IMR-90 (cell line): ENCODE results near the gene TAF8. TPM values are rescaled to one million over a fixed set of nuclear protein-coding genes. Genes with fewer than 3 reads are reported as not detected.

Experiments
- ATAC-seq: fragments of 200-7000 bp; cut with Tn5 transposase; 2 replicates; pipeline ENCODE4 v1.9.1; 2020; ENCODE audit warnings: low read depth, mild to moderate bottlenecking, moderate library complexity
- BruUV-seq: library from RNA; stranded (reverse); fragments of 400-500 nt; replicated peaks from 2 replicates; lab custom pipeline; 2021; lab: Mats Ljungman, UMichigan
- CTCF ChIA-PET: fragments of 300-600 bp; formaldehyde crosslinking; extraction: SDS; loops from one replicate; lab custom pipeline; 2021; ENCODE audit warnings: antibody characterized with exemption; lab: Yijun Ruan, JAX
- POLR2A ChIA-PET: fragments of 300-600 bp; sonication (Branson Sonifier 250); formaldehyde crosslinking; loops from one replicate; lab custom pipeline; 2022; ENCODE audit warnings: antibody characterized with exemption; ENCODE audit not compliant: unreplicated experiment; lab: Charles Lee
- DNase-seq: peaks from one replicate; pipeline ENCODE4 v3.0.0; 2013
- H2AFZ ChIP-seq: replicated peaks from 2 replicates; pipeline ENCODE3; 2013; ENCODE audit warnings: low read length, mild to moderate bottlenecking; ENCODE audit not compliant: poor library complexity
- H2AK5ac ChIP-seq: 2 replicates; pipeline ENCODE4 v1.6.1; 2013; ENCODE audit warnings: low read depth, low read length, inconsistent platforms
- H2AK9ac ChIP-seq: replicated peaks from 2 replicates; pipeline ENCODE3; 2013; ENCODE audit warnings: mild to moderate bottlenecking, low read depth, low read length, moderate library complexity; ENCODE audit not compliant: poor library complexity
- H2BK120ac ChIP-seq: 2 replicates; pipeline ENCODE4 v1.6.1; 2013; ENCODE audit warnings: low read depth, low read length, inconsistent platforms
- H2BK15ac ChIP-seq: 3 replicates; pipeline ENCODE4 v1.6.1; 2013; ENCODE audit warnings: low read depth, low read length, inconsistent platforms
- H2BK20ac ChIP-seq: 2 replicates; pipeline ENCODE4 v1.6.1; 2013; ENCODE audit warnings: low read depth, mild to moderate bottlenecking, inconsistent platforms, low read length, moderate library complexity
- H2BK5ac ChIP-seq: 2 replicates; pipeline ENCODE4 v1.6.1; 2013; ENCODE audit warnings: mild to moderate bottlenecking, low read depth, low read length, inconsistent platforms; ENCODE audit not compliant: poor library complexity, severe bottlenecking
- H3K14ac ChIP-seq: replicated peaks from 2 replicates; pipeline ENCODE4 v1.6.1; 2013; ENCODE audit warnings: low read depth, low read length, inconsistent platforms
- H3K18ac ChIP-seq: 2 replicates; pipeline ENCODE4 v1.6.1; 2013; ENCODE audit warnings: low read depth, low read length, control low read depth
- H3K23ac ChIP-seq: 2 replicates; pipeline ENCODE4 v1.6.1; 2013; ENCODE audit warnings: low read depth, low read length, inconsistent platforms
- H3K27ac ChIP-seq: 2 replicates; pipeline ENCODE4 v1.5.1; 2013; ENCODE audit warnings: mild to moderate bottlenecking, control low read depth, low read length; ENCODE audit not compliant: insufficient read depth
- H3K27me3 ChIP-seq: 2 replicates; pipeline ENCODE4 v1.6.1; 2013; ENCODE audit warnings: low read length; ENCODE audit not compliant: control insufficient read depth, insufficient read depth
- H3K36me3 ChIP-seq: 2 replicates; pipeline ENCODE4 v1.6.1; 2013; ENCODE audit warnings: low read length, mixed read lengths; ENCODE audit not compliant: control insufficient read depth, insufficient read depth
- H3K4ac ChIP-seq: 2 replicates; pipeline ENCODE4 v1.6.1; 2013; ENCODE audit warnings: low read depth, low read length, inconsistent platforms
- H3K4me1 ChIP-seq: 2 replicates; pipeline ENCODE4 v1.6.1; 2013; ENCODE audit warnings: low read length, mixed read lengths; ENCODE audit not compliant: control insufficient read depth, insufficient read depth
- H3K4me2 ChIP-seq: 2 replicates; pipeline ENCODE4 v1.6.1; 2013; ENCODE audit warnings: low read depth, mild to moderate bottlenecking, control low read depth, low read length, moderate library complexity
- H3K4me3 ChIP-seq: 2 replicates; pipeline ENCODE4 v1.5.1; 2013; ENCODE audit warnings: low read depth, mild to moderate bottlenecking, control low read depth, low read length, moderate library complexity; ENCODE audit not compliant: insufficient read depth
- H3K56ac ChIP-seq: 2 replicates; pipeline ENCODE4 v1.6.1; 2013; ENCODE audit warnings: low read length, inconsistent platforms; ENCODE audit not compliant: insufficient read depth; ENCODE audit errors: extremely low read depth
- H3K79me1 ChIP-seq, 2 experiments: 2 replicates each; pipeline ENCODE4 v1.6.1; 2013; ENCODE audit warnings: low read length in 2 of 2, inconsistent platforms in 1 of 2, low read depth in 1 of 2
- H3K9ac ChIP-seq: 2 replicates; pipeline ENCODE4 v1.6.1; 2013; ENCODE audit warnings: low read depth, low read length, control low read depth
- H3K9me1 ChIP-seq: 2 replicates; pipeline ENCODE4 v1.6.1; 2013; ENCODE audit warnings: low read length, inconsistent platforms; ENCODE audit not compliant: insufficient read depth
- H3K9me3 ChIP-seq: 2 replicates; pipeline ENCODE4 v1.6.1; 2013; ENCODE audit warnings: low read length; ENCODE audit not compliant: control insufficient read depth, insufficient read depth
- H4K20me1 ChIP-seq: 2 replicates; pipeline ENCODE4 v1.6.1; 2013; ENCODE audit warnings: low read length, inconsistent platforms; ENCODE audit not compliant: insufficient read depth
- H4K5ac ChIP-seq: 2 replicates; pipeline ENCODE4 v1.6.1; 2013; ENCODE audit warnings: mild to moderate bottlenecking, low read depth, low read length, control low read depth
- H4K8ac ChIP-seq, 2 experiments: 2 replicates each; pipeline ENCODE4 v1.6.1; 2013; ENCODE audit warnings: low read depth in 2 of 2, low read length in 2 of 2, control low read depth in 1 of 2, inconsistent platforms in 1 of 2
- H4K91ac ChIP-seq: 2 replicates; pipeline ENCODE4 v1.6.1; 2013; ENCODE audit warnings: low read depth, low read length, inconsistent platforms; ENCODE audit not compliant: insufficient read depth
- BHLHE40 ChIP-seq: fragments of 150-350 bp; IDR thresholded peaks from 2 replicates; pipeline ENCODE4 v1.6.1; 2016; ENCODE audit warnings: mild to moderate bottlenecking, low read depth, low read length
- CEBPB ChIP-seq: IDR thresholded peaks from 2 replicates; pipeline ENCODE4 v1.6.1; 2012; ENCODE audit warnings: low read depth, low read length, improper control_type of control experiment
- CHD1 ChIP-seq: IDR thresholded peaks from 2 replicates; pipeline ENCODE4 v1.6.1; 2012; ENCODE audit warnings: low read depth, low read length, improper control_type of control experiment
- CTCF ChIP-seq: conservative IDR thresholded peaks from 2 replicates; pipeline ENCODE4 v1.5.1; 2012; ENCODE audit warnings: mild to moderate bottlenecking, low read depth, low read length, improper control_type of control experiment
- ELK1 ChIP-seq: fragments of 150-350 bp; IDR thresholded peaks from 2 replicates; pipeline ENCODE4 v1.6.1; 2016; ENCODE audit warnings: low read depth, mild to moderate bottlenecking, low read length, moderate library complexity, borderline replicate concordance
- FOS ChIP-seq: fragments of 150-350 bp; IDR thresholded peaks from 2 replicates; pipeline ENCODE4 v1.6.1; 2016; ENCODE audit warnings: low read depth, low read length
- MAFK ChIP-seq: IDR thresholded peaks from 2 replicates; pipeline ENCODE4 v1.6.1; 2012; ENCODE audit warnings: low read depth, low read length, improper control_type of control experiment
- MAZ ChIP-seq: IDR thresholded peaks from 2 replicates; pipeline ENCODE4 v1.6.1; 2012; ENCODE audit warnings: low read depth, mild to moderate bottlenecking, low read length, improper control_type of control experiment, moderate library complexity, borderline replicate concordance
- MXI1 ChIP-seq: IDR thresholded peaks from 2 replicates; pipeline ENCODE4 v1.6.1; 2012; ENCODE audit warnings: low read depth, mild to moderate bottlenecking, low read length, moderate library complexity, borderline replicate concordance
- NFE2L2 ChIP-seq: fragments of 150-350 bp; IDR thresholded peaks from 2 replicates; pipeline ENCODE4 v1.6.1; 2016; ENCODE audit warnings: low read depth, mild to moderate bottlenecking, low read length
- POLR2A ChIP-seq: IDR thresholded peaks from 2 replicates; pipeline ENCODE4 v1.6.1; 2012; ENCODE audit warnings: mild to moderate bottlenecking, low read depth, low read length
- RAD21 ChIP-seq: IDR thresholded peaks from 2 replicates; pipeline ENCODE4 v1.6.1; 2012; ENCODE audit warnings: low read length, improper control_type of control experiment
- RCOR1 ChIP-seq: IDR thresholded peaks from 2 replicates; pipeline ENCODE4 v1.6.1; 2012; ENCODE audit warnings: mild to moderate bottlenecking, low read length, improper control_type of control experiment; ENCODE audit not compliant: insufficient replicate concordance
- RFX5 ChIP-seq: IDR thresholded peaks from 2 replicates; pipeline ENCODE4 v1.8.0; 2012; ENCODE audit warnings: low read depth, mild to moderate bottlenecking, low read length, moderate library complexity
- SMC3 ChIP-seq: fragments of 150-350 bp; IDR thresholded peaks from 2 replicates; pipeline ENCODE4 v1.6.1; 2016; ENCODE audit warnings: low read depth, mild to moderate bottlenecking, antibody characterized with exemption, low read length, moderate library complexity
- USF2 ChIP-seq: fragments of 150-350 bp; IDR thresholded peaks from 2 replicates; pipeline ENCODE4 v1.6.1; 2017; ENCODE audit warnings: mild to moderate bottlenecking, antibody characterized with exemption, low read length, low read depth
- WGBS, 2 experiments: methylation state at CpG; one replicate each; pipeline versions ENCODE4 v1.1.5 to v1.1.7; 2013; ENCODE audit warnings: missing lambda C conversion rate in 2 of 2; ENCODE audit not compliant: insufficient read length in 1 of 2; ENCODE audit errors: extremely low coverage in 2 of 2; 5-methylcytosine and 5-hydroxymethylcytosine counted together
- dilution Hi-C: fragments of 300-500 bp; cut with HindIII; formaldehyde crosslinking; loops from one replicate; pipeline ENCODE4 v1.14.3; 2018; ENCODE audit warnings: low sequenced_read_pairs; ENCODE audit not compliant: unreplicated experiment
- in situ Hi-C: fragments of 300-500 bp; cut with MboI; formaldehyde crosslinking; loops from 3 replicates; pipeline ENCODE4 v1.14.3; 2019; ENCODE audit warnings: low sequenced_read_pairs, inconsistent platforms, mixed read lengths
- intact Hi-C: fragments of 100-400 bp; cut with micrococcal nuclease; formaldehyde crosslinking; loops from 2 replicates; pipeline ENCODE4 v1.10.0; 2022
- polyA plus RNA-seq, 3 experiments: library from polyadenylated mRNA; depleted of rRNA; stranded (reverse); fragments of >200 nt; gene quantifications; 2 replicates each; pipeline ENCODE4 v1.2.3, GENCODE V29; 2012; ENCODE audit warnings: low replicate concordance in 1 of 3
- total RNA-seq: library from RNA; depleted of rRNA; stranded (reverse); fragments of >200 nt; gene quantifications from 2 replicates; pipeline ENCODE4 v1.2.3, GENCODE V29; 2012

Gene TAF8
- total and polyA plus RNA-seq, 2 of the 4 experiments (the other 2 are of a cell fraction): 14.3 to 22.8 TPM

GRCh38 chr6:42071881-42072583 lies 21.7 kb downstream of the TAF8 start:
- DNase-seq (no peak), ATAC-seq (no peak)
- no CpG with 5 or more reads among the region's 6 CpGs for WGBS, 2 experiments
- Histone ChIP-seq H3K4ac (no peak overlapping the region), H2BK20ac (no peak overlapping the region), H2AFZ (no peak overlapping the region), H3K18ac (no peak overlapping the region), H3K27ac (no peak overlapping the region), H4K8ac (no peak overlapping the region), H3K4me1 (no peaks in the 10 kb centered on the region), H3K9ac (no peak overlapping the region), H3K23ac (no peak overlapping the region), H2AK5ac (no peak overlapping the region), H4K5ac (no peak overlapping the region), H4K20me1 (no peaks in the 10 kb centered on the region), H2AK9ac (no peak overlapping the region), H3K56ac (no peak overlapping the region), H3K27me3 (no peaks in the 10 kb centered on the region), H2BK5ac (no peak overlapping the region), H3K36me3 (peaks cover 47% of the 10 kb centered on the region), H3K4me3 (no peak overlapping the region), H3K9me1 (no peaks in the 10 kb centered on the region), H2BK15ac (no peak overlapping the region), H3K4me2 (no peak overlapping the region), H2BK120ac (no peak overlapping the region), H3K9me3 (no peaks in the 10 kb centered on the region), H3K79me1 (no peaks in the 10 kb centered on the region), H4K91ac (no peak overlapping the region), H3K14ac (no peak overlapping the region)
- TF ChIP-seq BHLHE40: no peak
- no peak for TF ChIP-seq CHD1
- no peak for TF ChIP-seq MAZ
- no peak for TF ChIP-seq MXI1
- no peak; the same call in 1 of the 2 replicates for TF ChIP-seq MAFK
- TF ChIP-seq USF2: no peak
- no peak for TF ChIP-seq ELK1
- no peak for TF ChIP-seq SMC3
- TF ChIP-seq CEBPB: no peak
- no peak for TF ChIP-seq RFX5
- no peak for TF ChIP-seq POLR2A
- TF ChIP-seq RCOR1: no peak
- no peak for TF ChIP-seq FOS
- no peak for TF ChIP-seq CTCF
- no peak for TF ChIP-seq RAD21
- TF ChIP-seq NFE2L2: no peak
- POLR2A ChIA-PET: no interaction called here
- intact Hi-C loops (loop anchor here (10.0 kb wide), 1 partner anchor 823 kb away; a partner anchor contains a TSS), dilution Hi-C loops (no loop called here), in situ Hi-C loops (loop anchor here (10.0 kb wide), 1 partner anchor 473 kb away; no protein-coding TSS in a partner anchor)
- CTCF ChIA-PET: no interaction called here
- BruUV-seq: no TSS peak
